Dendritic cell treated with granulocyte-macrophage colony-stimulating factor and Interleukin-4, amounts not matched to agents 40 ng/mL and 50 ng/mL, for 4 days (primary cell): ENCODE measurements around the gene KDM1A.

Source experiments
- H3K27ac Mint-ChIP-seq: one replicate; pipeline ENCODE4 v1.8.0; 2022; ENCODE audit warnings: mild to moderate bottlenecking, mixed read lengths
- H3K27me3 Mint-ChIP-seq: one replicate; pipeline ENCODE4 v1.8.0; 2022; ENCODE audit warnings: mild to moderate bottlenecking, mixed read lengths
- H3K36me3 Mint-ChIP-seq: one replicate; pipeline ENCODE4 v1.8.0; 2022; ENCODE audit warnings: low read depth, mixed read lengths
- H3K4me1 Mint-ChIP-seq: one replicate; pipeline ENCODE4 v1.8.0; 2022; ENCODE audit warnings: low read depth, mixed read lengths
- H3K4me3 Mint-ChIP-seq: one replicate; pipeline ENCODE4 v1.8.0; 2022; ENCODE audit warnings: mild to moderate bottlenecking, moderate library complexity, mixed read lengths
- H3K9me3 Mint-ChIP-seq: one replicate; pipeline ENCODE4 v1.8.0; 2022; ENCODE audit warnings: mixed read lengths
- intact Hi-C: fragments of 100-400 bp; cut with micrococcal nuclease; formaldehyde crosslinking; loops from one replicate; pipeline ENCODE4 v1.15.0; 2022

The KDM1A gene

GRCh38 chr1:23066075-23066474 lies 46.8 kb downstream of the KDM1A start:
- intact Hi-C loops = no loop called here
- Mint-ChIP-seq H3K27me3 (no peaks in the 10 kb centered on the region), H3K9me3 (no peaks in the 10 kb centered on the region), H3K4me3 (no peak overlapping the region), H3K4me1 (peaks cover 5% of the 10 kb centered on the region), H3K36me3 (peaks cover 86% of the 10 kb centered on the region), H3K27ac (no peak overlapping the region)

- no peaks in the 10 kb centered on the region for H3K9me3 Mint-ChIP-seq
- peaks cover 86% of the 10 kb centered on the region for H3K36me3 Mint-ChIP-seq
- H3K27me3 Mint-ChIP-seq = no peaks in the 10 kb centered on the region
- peaks cover 5% of the 10 kb centered on the region for H3K4me1 Mint-ChIP-seq
- H3K4me3 Mint-ChIP-seq = no peak overlapping the region
- intact Hi-C loops = no loop called here
- no peak overlapping the region for H3K27ac Mint-ChIP-seq
These were observed 49.9 kb downstream of the KDM1A start for GRCh38 chr1:23069149-23069548.

GRCh38 chr1:23069675-23070074 lies 50.4 kb downstream of the KDM1A start:
- peaks cover 5% of the 10 kb centered on the region for H3K4me1 Mint-ChIP-seq

GRCh38 chr1:23074012-23074411 lies 54.7 kb downstream of the KDM1A start:
- no peaks in the 10 kb centered on the region for H3K9me3 Mint-ChIP-seq
- intact Hi-C loops = no loop called here
- peaks cover 89% of the 10 kb centered on the region for H3K36me3 Mint-ChIP-seq
- H3K4me3 Mint-ChIP-seq = no peak overlapping the region
- H3K4me1 Mint-ChIP-seq = no peaks in the 10 kb centered on the region
- H3K27me3 Mint-ChIP-seq = no peaks in the 10 kb centered on the region
- H3K27ac Mint-ChIP-seq = no peak overlapping the region

More at GRCh38 chr1:23069675-23070074, 50.4 kb downstream of the KDM1A start:
- peaks cover 87% of the 10 kb centered on the region for H3K36me3 Mint-ChIP-seq
- H3K9me3 Mint-ChIP-seq = no peaks in the 10 kb centered on the region
- intact Hi-C loops = no loop called here
- no peaks in the 10 kb centered on the region for H3K27me3 Mint-ChIP-seq
- H3K4me3 Mint-ChIP-seq = no peak overlapping the region
- H3K27ac Mint-ChIP-seq = no peak overlapping the region

- Mint-ChIP-seq H3K36me3 (peaks cover 89% of the 10 kb centered on the region), H3K9me3 (no peaks in the 10 kb centered on the region), H3K27ac (no peak overlapping the region), H3K27me3 (no peaks in the 10 kb centered on the region), H3K4me3 (no peak overlapping the region), H3K4me1 (no peaks in the 10 kb centered on the region)
- intact Hi-C loops = no loop called here
These were observed 59.8 kb downstream of the KDM1A start for GRCh38 chr1:23079025-23079424.

- H3K36me3 Mint-ChIP-seq = peaks cover 95% of the 10 kb centered on the region
- H3K9me3 Mint-ChIP-seq = no peaks in the 10 kb centered on the region
- peaks cover 5% of the 10 kb centered on the region for H3K4me1 Mint-ChIP-seq
- H3K4me3 Mint-ChIP-seq = no peak overlapping the region
- no peak overlapping the region for H3K27ac Mint-ChIP-seq
- no peaks in the 10 kb centered on the region for H3K27me3 Mint-ChIP-seq
- intact Hi-C loops = no loop called here
These were observed 61.6 kb downstream of the KDM1A start for GRCh38 chr1:23080885-23081284.

GRCh38 chr1:23081376-23081775 lies 62.1 kb downstream of the KDM1A start:
- intact Hi-C loops = no loop called here
- Mint-ChIP-seq H3K27ac (no peak overlapping the region), H3K4me1 (peaks cover 5% of the 10 kb centered on the region), H3K4me3 (no peak overlapping the region), H3K9me3 (no peaks in the 10 kb centered on the region), H3K36me3 (peaks cover 99% of the 10 kb centered on the region), H3K27me3 (no peaks in the 10 kb centered on the region)

- H3K27ac Mint-ChIP-seq = no peak overlapping the region
- intact Hi-C loops = no loop called here
These were observed 64.6 kb downstream of the KDM1A start for GRCh38 chr1:23083714-23084480.

GRCh38 chr1:23084880-23085279 lies 65.6 kb downstream of the KDM1A start:
- Mint-ChIP-seq H3K4me1 (peaks cover 5% of the 10 kb centered on the region), H3K36me3 (peaks cover 99% of the 10 kb centered on the region), H3K27ac (no peak overlapping the region), H3K9me3 (no peaks in the 10 kb centered on the region), H3K27me3 (no peaks in the 10 kb centered on the region), H3K4me3 (no peak overlapping the region)
- intact Hi-C loops = no loop called here

More at GRCh38 chr1:23083714-23084480, 64.6 kb downstream of the KDM1A start:
- Mint-ChIP-seq H3K36me3 (peaks cover 99% of the 10 kb centered on the region), H3K4me1 (peaks cover 5% of the 10 kb centered on the region), H3K27me3 (no peaks in the 10 kb centered on the region), H3K9me3 (no peaks in the 10 kb centered on the region), H3K4me3 (no peak overlapping the region)

- peaks cover 5% of the 10 kb centered on the region for H3K4me1 Mint-ChIP-seq
- no peak overlapping the region for H3K27ac Mint-ChIP-seq
- H3K36me3 Mint-ChIP-seq = peaks cover 99% of the 10 kb centered on the region
These were observed 66.4 kb downstream of the KDM1A start for GRCh38 chr1:23085696-23086095.

GRCh38 chr1:23088027-23088426 lies 68.8 kb downstream of the KDM1A start:
- Mint-ChIP-seq H3K36me3 (peaks cover 99% of the 10 kb centered on the region), H3K4me3 (no peak overlapping the region), H3K4me1 (peaks cover 5% of the 10 kb centered on the region), H3K9me3 (no peaks in the 10 kb centered on the region), H3K27me3 (no peaks in the 10 kb centered on the region), H3K27ac (no peak overlapping the region)
- intact Hi-C loops = no loop called here

More at GRCh38 chr1:23085696-23086095, 66.4 kb downstream of the KDM1A start:
- intact Hi-C loops = no loop called here
- Mint-ChIP-seq H3K9me3 (no peaks in the 10 kb centered on the region), H3K4me3 (no peak overlapping the region), H3K27me3 (no peaks in the 10 kb centered on the region)

- H3K27me3 Mint-ChIP-seq = no peaks in the 10 kb centered on the region
These were observed 70.8 kb downstream of the KDM1A start for GRCh38 chr1:23090056-23090455.

GRCh38 chr1:23091545-23091944 lies 72.3 kb downstream of the KDM1A start:
- Mint-ChIP-seq H3K4me3 (no peak overlapping the region), H3K9me3 (no peaks in the 10 kb centered on the region), H3K27me3 (no peaks in the 10 kb centered on the region), H3K36me3 (peaks cover 83% of the 10 kb centered on the region), H3K4me1 (no peaks in the 10 kb centered on the region), H3K27ac (no peak overlapping the region)
- intact Hi-C loops = no loop called here

More at GRCh38 chr1:23090056-23090455, 70.8 kb downstream of the KDM1A start:
- Mint-ChIP-seq H3K4me3 (no peak overlapping the region), H3K27ac (no peak overlapping the region), H3K4me1 (peaks cover 5% of the 10 kb centered on the region), H3K36me3 (peaks cover 91% of the 10 kb centered on the region), H3K9me3 (no peaks in the 10 kb centered on the region)
- intact Hi-C loops = no loop called here

GRCh38 chr1:23092447-23092846 lies 73.2 kb downstream of the KDM1A start:
- Mint-ChIP-seq H3K27me3 (no peaks in the 10 kb centered on the region), H3K27ac (no peak overlapping the region), H3K9me3 (no peaks in the 10 kb centered on the region), H3K36me3 (peaks cover 74% of the 10 kb centered on the region), H3K4me1 (no peaks in the 10 kb centered on the region), H3K4me3 (no peak overlapping the region)
- intact Hi-C loops = no loop called here

GRCh38 chr1:23097316-23097715 lies 78.0 kb downstream of the KDM1A start:
- Mint-ChIP-seq H3K4me3 (no peak overlapping the region), H3K4me1 (peaks cover 30% of the 10 kb centered on the region), H3K27me3 (no peaks in the 10 kb centered on the region), H3K27ac (no peak overlapping the region), H3K36me3 (peaks cover 26% of the 10 kb centered on the region), H3K9me3 (no peaks in the 10 kb centered on the region)
- intact Hi-C loops = loop anchor here (5.0 kb wide), 1 partner anchor 175 kb away; no protein-coding TSS in a partner anchor
